SK-N-SH (cell line): ENCODE measurements around the gene MROH2A. TPM values are rescaled to one million over a fixed set of nuclear protein-coding genes. Genes with fewer than 3 reads are reported as not detected.
"Not testable (repeated sequence)": the region's sequence is repeated elsewhere in the genome, so short reads cannot be mapped to it uniquely, and the experiment has no call there.

Source experiments
- CTCF ChIA-PET: fragments of 300-600, 350-600 bp; formaldehyde crosslinking; extraction: SDS; loops from one replicate; lab custom pipeline; 2021; lab: Yijun Ruan, JAX
- POLR2A ChIA-PET: fragments of 350-600 bp; sonication (Branson Sonifier 250); formaldehyde crosslinking; extraction: SDS; loops from one replicate; lab custom pipeline; 2020; ENCODE audit warnings: antibody characterized with exemption, inconsistent platforms; lab: Yijun Ruan, JAX
- DNase-seq: peaks from one replicate; pipeline ENCODE4 v3.0.0; 2012
- H2AFZ ChIP-seq: fragments of 200-600 bp; sonication (generic); 2 replicates; pipeline ENCODE4 v1.8.1; 2016; ENCODE audit warnings: antibody characterized with exemption, mild to moderate bottlenecking, low read depth
- H3F3A ChIP-seq: fragments of 200-600 bp; sonication (generic); replicated peaks from 2 replicates; pipeline ENCODE3; 2016; ENCODE audit warnings: antibody characterized with exemption, mild to moderate bottlenecking; ENCODE audit not compliant: insufficient read depth
- H3K27ac ChIP-seq, 2 experiments: fragments of 200-500 bp in 1 of 2; fragments of 200-600 bp in 1 of 2; sonication (Bioruptor generic) in 1 of 2; sonication (generic), shearing (Covaris generic) in 1 of 2; 2 replicates each; pipeline versions ENCODE4 v1.5.1 to v1.6.1; 2014 to 2016; ENCODE audit warnings: low read depth in 2 of 2, inconsistent platforms in 1 of 2, low read length in 1 of 2, mild to moderate bottlenecking in 1 of 2, mixed read lengths in 1 of 2
- H3K27me3 ChIP-seq: fragments of 200-600 bp; sonication (generic), shearing (Covaris generic); 2 replicates; pipeline ENCODE4 v1.6.1; 2016; ENCODE audit warnings: mixed run types; ENCODE audit not compliant: insufficient read depth
- H3K36me3 ChIP-seq, 2 experiments: fragments of 200-500 bp in 1 of 2; fragments of 200-600 bp in 1 of 2; sonication (Bioruptor generic) in 1 of 2; sonication (generic) in 1 of 2; replicated peaks in 1 of 2; 2 replicates each; pipeline versions ENCODE3 to v1.5.1; 2014 to 2016; ENCODE audit warnings: low read length in 1 of 2, mild to moderate bottlenecking in 1 of 2; ENCODE audit not compliant: insufficient read depth in 2 of 2, control insufficient read depth in 1 of 2
- H3K4me1 ChIP-seq, 2 experiments: fragments of 200-500 bp in 1 of 2; fragments of 200-600 bp in 1 of 2; sonication (Bioruptor generic) in 1 of 2; sonication (generic), shearing (Covaris generic) in 1 of 2; 2 replicates each; pipeline versions ENCODE4 v1.5.1 to v1.6.1; 2014 to 2016; ENCODE audit warnings: low read depth in 1 of 2, low read length in 1 of 2, mixed run types in 1 of 2; ENCODE audit not compliant: insufficient read depth in 2 of 2, control insufficient read depth in 1 of 2
- H3K4me2 ChIP-seq: fragments of 200-600 bp; sonication (generic), shearing (Covaris generic); 2 replicates; pipeline ENCODE4 v1.6.1; 2017; ENCODE audit warnings: mixed run types
- H3K4me3 ChIP-seq, 2 experiments: fragments of 200-500 bp in 1 of 2; fragments of 200-600 bp in 1 of 2; sonication (Bioruptor generic) in 1 of 2; sonication (generic), shearing (Covaris generic) in 1 of 2; 2 replicates each; pipeline versions ENCODE4 v1.5.1 to v1.8.1; 2014 to 2016; ENCODE audit warnings: low read depth in 2 of 2, inconsistent platforms in 1 of 2, low read length in 1 of 2, mild to moderate bottlenecking in 1 of 2, mixed read lengths in 1 of 2, moderate library complexity in 1 of 2
- H3K79me2 ChIP-seq: fragments of 200-600 bp; sonication (generic); 2 replicates; pipeline ENCODE4 v1.8.1; 2017; ENCODE audit warnings: mild to moderate bottlenecking; ENCODE audit not compliant: insufficient read depth
- H3K9ac ChIP-seq: fragments of 200-600 bp; sonication (generic); 2 replicates; pipeline ENCODE4 v1.6.1; 2017; ENCODE audit warnings: mixed run types
- H3K9me2 ChIP-seq: fragments of 200-600 bp; sonication (generic); 2 replicates; pipeline ENCODE4 v1.6.1; 2017; ENCODE audit warnings: mixed run types
- H3K9me3 ChIP-seq: fragments of 200-600 bp; sonication (generic); 2 replicates; pipeline ENCODE4 v1.6.1; 2017; ENCODE audit warnings: mixed run types, mild to moderate bottlenecking, moderate library complexity
- H4K20me1 ChIP-seq: fragments of 200-600 bp; sonication (generic); 2 replicates; pipeline ENCODE4 v1.6.1; 2017; ENCODE audit warnings: mild to moderate bottlenecking, mixed run types; ENCODE audit not compliant: insufficient read depth
- FOXJ3 ChIP-seq: sonication (generic); formaldehyde crosslinking; IDR thresholded peaks from 2 replicates; pipeline ENCODE4 v1.5.1; 2020; ENCODE audit warnings: mild to moderate bottlenecking, missing genetic modification reagents
- NFIC ChIP-seq: IDR thresholded peaks from 2 replicates; pipeline ENCODE4 v1.4.0; 2012; ENCODE audit warnings: borderline replicate concordance
- NRF1 ChIP-seq: IDR thresholded peaks from 2 replicates; pipeline ENCODE4 v1.6.1; 2012; ENCODE audit warnings: low read depth, mild to moderate bottlenecking, low read length
- RCOR1 ChIP-seq: fragments of 150-350 bp; IDR thresholded peaks from 2 replicates; pipeline ENCODE4 v1.6.1; 2017; ENCODE audit warnings: antibody characterized with exemption, low read length
- TAF1 ChIP-seq: IDR thresholded peaks from 2 replicates; pipeline ENCODE4 v1.6.1; 2012; ENCODE audit warnings: low read depth, mild to moderate bottlenecking, low read length, moderate library complexity, borderline replicate concordance
- TCF12 ChIP-seq: IDR thresholded peaks from 2 replicates; pipeline ENCODE4 v1.4.0; 2012
- TEAD4 ChIP-seq: IDR thresholded peaks from 2 replicates; pipeline ENCODE4 v1.4.0; 2012; ENCODE audit warnings: mild to moderate bottlenecking, borderline replicate concordance; ENCODE audit not compliant: insufficient read depth
- WGBS: methylation state at CpG from one replicate; pipeline ENCODE4 v1.1.6; 2017; ENCODE audit warnings: low lambda C conversion rate; 5-methylcytosine and 5-hydroxymethylcytosine counted together
- polyA plus RNA-seq, 3 experiments: library from polyadenylated mRNA; depleted of rRNA; stranded (reverse); fragments of >200 nt; gene quantifications; 2 replicates each; pipeline ENCODE4 v1.2.3, GENCODE V29; 2012
- TF ChIP-seq, protein P1 (sequence below): IDR thresholded peaks from 2 replicates; pipeline ENCODE4 v1.6.1; 2012; ENCODE audit warnings: mild to moderate bottlenecking, low read depth, low read length, moderate library complexity
- TF ChIP-seq, protein P2 (sequence below): fragments of 200-600 bp; sonication (generic); IDR thresholded peaks from 2 replicates; pipeline ENCODE4 v1.6.1; 2017; ENCODE audit warnings: antibody characterized with exemption, mild to moderate bottlenecking, moderate library complexity

Gene MROH2A
- polyA plus RNA-seq, 1 of the 3 experiments (the other 2 are of a cell fraction) = 0.02 TPM

- no peak overlapping the region for H3K9ac ChIP-seq
- H3K27ac ChIP-seq = no peak overlapping the region
- no peaks in the 10 kb centered on the region for H3K79me2 ChIP-seq
- CTCF ChIA-PET = interaction anchor here (1.9 kb wide), 1 partner anchor 35 kb away, joined by 6 read pairs; no protein-coding TSS in a partner anchor
- H3K36me3 ChIP-seq = no peaks in the 10 kb centered on the region
- no peaks in the 10 kb centered on the region for H3K9me3 ChIP-seq
- no peaks in the 10 kb centered on the region for H3F3A ChIP-seq
- no peak for DNase-seq
- no peaks in the 10 kb centered on the region; the same call in 1 of the 2 replicates for H3K27me3 ChIP-seq
- no peaks in the 10 kb centered on the region for H4K20me1 ChIP-seq
- no peaks in the 10 kb centered on the region for H3K4me1 ChIP-seq
- H3K4me3 ChIP-seq = no peak overlapping the region
- H3K9me2 ChIP-seq = no peaks in the 10 kb centered on the region
- no peak for TF ChIP-seq NFIC
- H2AFZ ChIP-seq = no peak overlapping the region
- POLR2A ChIA-PET = no interaction called here
- H3K4me2 ChIP-seq = no peak overlapping the region
- WGBS = 53% methylated on average over 10 of the region's 10 CpGs
These were observed 31.5 kb upstream of the MROH2A start for GRCh38 chr2:233746475-233747282.

DNA sequence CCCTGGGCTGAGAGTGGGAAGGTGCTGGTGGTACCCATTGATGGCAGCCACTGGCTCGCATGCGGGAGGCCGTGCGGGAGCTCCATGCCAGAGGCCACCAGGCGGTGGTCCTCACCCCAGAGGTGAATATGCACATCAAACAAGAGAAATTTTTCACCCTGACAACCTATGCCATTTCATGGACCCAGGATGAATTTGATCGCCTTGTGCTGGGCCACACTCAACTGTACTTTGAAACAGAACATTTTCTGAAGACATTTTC lies 30.9 kb upstream of the MROH2A start:
- no peaks in the 10 kb centered on the region; the same call in 1 of the 2 replicates for H3K27me3 ChIP-seq
- H4K20me1 ChIP-seq = no peaks in the 10 kb centered on the region
- ChIA-PET POLR2A (no interaction called here), CTCF (interaction anchor here (1.9 kb wide), 1 partner anchor 36 kb away, joined by 6 read pairs; no protein-coding TSS in a partner anchor)
- no peaks in the 10 kb centered on the region for H3K9me3 ChIP-seq
- no peak overlapping the region for H3K9ac ChIP-seq
- no peaks in the 10 kb centered on the region for H3F3A ChIP-seq
- H3K27ac ChIP-seq = no peak overlapping the region
- 63% methylated on average over 2 of the region's 6 CpGs for WGBS
- no peaks in the 10 kb centered on the region for H3K36me3 ChIP-seq
- no peak overlapping the region for H3K4me3 ChIP-seq
- H3K4me1 ChIP-seq = no peaks in the 10 kb centered on the region
- DNase-seq = no peak
- no peak overlapping the region for H2AFZ ChIP-seq
- TF ChIP-seq TEAD4 = no peak
- TF ChIP-seq RCOR1 = no peak
- no peak for TF ChIP-seq TAF1
- no peak for TF ChIP-seq NRF1
- TF ChIP-seq, protein P1, sequence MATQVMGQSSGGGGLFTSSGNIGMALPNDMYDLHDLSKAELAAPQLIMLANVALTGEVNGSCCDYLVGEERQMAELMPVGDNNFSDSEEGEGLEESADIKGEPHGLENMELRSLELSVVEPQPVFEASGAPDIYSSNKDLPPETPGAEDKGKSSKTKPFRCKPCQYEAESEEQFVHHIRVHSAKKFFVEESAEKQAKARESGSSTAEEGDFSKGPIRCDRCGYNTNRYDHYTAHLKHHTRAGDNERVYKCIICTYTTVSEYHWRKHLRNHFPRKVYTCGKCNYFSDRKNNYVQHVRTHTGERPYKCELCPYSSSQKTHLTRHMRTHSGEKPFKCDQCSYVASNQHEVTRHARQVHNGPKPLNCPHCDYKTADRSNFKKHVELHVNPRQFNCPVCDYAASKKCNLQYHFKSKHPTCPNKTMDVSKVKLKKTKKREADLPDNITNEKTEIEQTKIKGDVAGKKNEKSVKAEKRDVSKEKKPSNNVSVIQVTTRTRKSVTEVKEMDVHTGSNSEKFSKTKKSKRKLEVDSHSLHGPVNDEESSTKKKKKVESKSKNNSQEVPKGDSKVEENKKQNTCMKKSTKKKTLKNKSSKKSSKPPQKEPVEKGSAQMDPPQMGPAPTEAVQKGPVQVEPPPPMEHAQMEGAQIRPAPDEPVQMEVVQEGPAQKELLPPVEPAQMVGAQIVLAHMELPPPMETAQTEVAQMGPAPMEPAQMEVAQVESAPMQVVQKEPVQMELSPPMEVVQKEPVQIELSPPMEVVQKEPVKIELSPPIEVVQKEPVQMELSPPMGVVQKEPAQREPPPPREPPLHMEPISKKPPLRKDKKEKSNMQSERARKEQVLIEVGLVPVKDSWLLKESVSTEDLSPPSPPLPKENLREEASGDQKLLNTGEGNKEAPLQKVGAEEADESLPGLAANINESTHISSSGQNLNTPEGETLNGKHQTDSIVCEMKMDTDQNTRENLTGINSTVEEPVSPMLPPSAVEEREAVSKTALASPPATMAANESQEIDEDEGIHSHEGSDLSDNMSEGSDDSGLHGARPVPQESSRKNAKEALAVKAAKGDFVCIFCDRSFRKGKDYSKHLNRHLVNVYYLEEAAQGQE = no peak
- no peak for TF ChIP-seq TCF12
- TF ChIP-seq FOXJ3 (CRISPR knock-in tag) = no peak
- TF ChIP-seq, protein P2, sequence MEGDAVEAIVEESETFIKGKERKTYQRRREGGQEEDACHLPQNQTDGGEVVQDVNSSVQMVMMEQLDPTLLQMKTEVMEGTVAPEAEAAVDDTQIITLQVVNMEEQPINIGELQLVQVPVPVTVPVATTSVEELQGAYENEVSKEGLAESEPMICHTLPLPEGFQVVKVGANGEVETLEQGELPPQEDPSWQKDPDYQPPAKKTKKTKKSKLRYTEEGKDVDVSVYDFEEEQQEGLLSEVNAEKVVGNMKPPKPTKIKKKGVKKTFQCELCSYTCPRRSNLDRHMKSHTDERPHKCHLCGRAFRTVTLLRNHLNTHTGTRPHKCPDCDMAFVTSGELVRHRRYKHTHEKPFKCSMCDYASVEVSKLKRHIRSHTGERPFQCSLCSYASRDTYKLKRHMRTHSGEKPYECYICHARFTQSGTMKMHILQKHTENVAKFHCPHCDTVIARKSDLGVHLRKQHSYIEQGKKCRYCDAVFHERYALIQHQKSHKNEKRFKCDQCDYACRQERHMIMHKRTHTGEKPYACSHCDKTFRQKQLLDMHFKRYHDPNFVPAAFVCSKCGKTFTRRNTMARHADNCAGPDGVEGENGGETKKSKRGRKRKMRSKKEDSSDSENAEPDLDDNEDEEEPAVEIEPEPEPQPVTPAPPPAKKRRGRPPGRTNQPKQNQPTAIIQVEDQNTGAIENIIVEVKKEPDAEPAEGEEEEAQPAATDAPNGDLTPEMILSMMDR = no peak
- H3K9me2 ChIP-seq = no peaks in the 10 kb centered on the region
- H3K4me2 ChIP-seq = no peak overlapping the region
- H3K79me2 ChIP-seq = no peaks in the 10 kb centered on the region

GRCh38 chr2:233750689-233751088 lies 27.4 kb upstream of the MROH2A start:
- H3K9me3 ChIP-seq, H3K9ac ChIP-seq, H3K27ac ChIP-seq, H3K27me3 ChIP-seq, H4K20me1 ChIP-seq, H3K4me1 ChIP-seq, DNase-seq, H2AFZ ChIP-seq, POLR2A ChIA-PET, H3K79me2 ChIP-seq, H3K36me3 ChIP-seq, H3F3A ChIP-seq, H3K9me2 ChIP-seq, H3K4me3 ChIP-seq, H3K4me2 ChIP-seq, CTCF ChIA-PET: not testable (repeated sequence)
- WGBS = 0% methylated on average over 1 of the region's 2 CpGs

DNA sequence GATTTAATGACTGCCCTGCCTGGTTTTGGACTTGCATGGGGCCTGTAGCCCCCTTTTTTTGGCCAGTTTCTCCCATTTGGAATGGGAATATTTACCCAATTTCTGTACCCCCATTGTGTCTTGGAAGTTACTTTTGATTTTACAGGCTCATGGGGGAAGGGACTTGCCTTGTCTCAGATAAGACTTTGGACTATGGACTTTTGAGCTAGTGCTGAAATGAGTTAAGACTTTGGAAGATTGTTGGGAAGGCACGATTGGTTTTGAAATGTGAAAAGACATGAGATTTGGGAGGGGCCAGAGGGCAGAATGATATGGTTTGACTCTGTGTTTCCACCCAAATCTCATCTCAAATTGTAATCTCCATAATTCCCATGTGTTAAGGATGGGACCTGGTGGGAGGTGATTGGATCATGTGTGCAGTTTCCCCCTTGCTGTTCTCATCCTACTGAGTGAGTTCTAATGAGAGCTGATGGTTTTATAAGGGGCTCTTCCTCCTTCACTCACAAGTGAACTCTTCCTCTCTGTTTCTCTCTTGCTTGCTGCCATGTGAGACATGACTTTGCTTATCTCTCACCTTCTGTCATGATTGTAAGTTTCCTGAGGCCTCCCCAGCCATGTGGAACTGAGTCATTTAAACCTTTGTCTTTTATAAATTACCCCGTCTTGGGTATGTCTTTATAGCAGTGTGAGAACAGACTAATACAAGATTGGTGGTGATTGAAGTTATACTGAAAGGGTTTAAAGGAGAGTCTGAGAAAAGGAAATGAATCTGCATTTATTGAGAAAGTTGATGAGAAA lies 26.7 kb upstream of the MROH2A start:
- DNase-seq, H3K4me2 ChIP-seq, POLR2A ChIA-PET, H3K27ac ChIP-seq, H3K27me3 ChIP-seq, H3K9ac ChIP-seq, H3K4me1 ChIP-seq, H3K36me3 ChIP-seq, H3K79me2 ChIP-seq, H3K4me3 ChIP-seq, H2AFZ ChIP-seq, H3K9me3 ChIP-seq, CTCF ChIA-PET, H4K20me1 ChIP-seq, H3F3A ChIP-seq, H3K9me2 ChIP-seq: not testable (repeated sequence)
- WGBS = 29% methylated on average over 2 of the region's 2 CpGs
